ENCODE data around the gene DDN. TPM values are rescaled to one million over a fixed set of nuclear protein-coding genes. Genes with fewer than 3 reads are reported as not detected.

DDN gene
- total RNA-seq, 1 donor from 2014 or later, result not detected

DNA sequence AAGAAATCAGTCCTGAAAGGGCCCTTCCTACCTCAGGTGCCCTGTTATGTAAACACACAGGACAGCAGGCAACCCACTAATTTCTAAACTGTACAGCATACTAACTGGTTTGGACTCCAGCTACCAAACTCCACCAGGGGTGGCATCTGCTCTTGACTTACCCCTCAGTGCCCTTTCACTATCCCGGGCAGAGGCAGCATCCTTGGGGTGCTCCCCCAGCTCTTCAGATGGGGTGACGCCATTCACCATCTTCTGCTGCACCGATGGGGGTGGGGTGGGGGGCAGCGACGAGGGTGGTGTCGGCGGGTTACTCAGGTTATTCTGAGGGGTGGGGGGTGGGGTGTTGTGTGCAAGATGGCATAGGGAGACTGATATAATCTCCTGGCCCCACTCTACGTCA is 30.9 kb upstream of the DDN start:
- TF ChIP-seq, protein P1, sequence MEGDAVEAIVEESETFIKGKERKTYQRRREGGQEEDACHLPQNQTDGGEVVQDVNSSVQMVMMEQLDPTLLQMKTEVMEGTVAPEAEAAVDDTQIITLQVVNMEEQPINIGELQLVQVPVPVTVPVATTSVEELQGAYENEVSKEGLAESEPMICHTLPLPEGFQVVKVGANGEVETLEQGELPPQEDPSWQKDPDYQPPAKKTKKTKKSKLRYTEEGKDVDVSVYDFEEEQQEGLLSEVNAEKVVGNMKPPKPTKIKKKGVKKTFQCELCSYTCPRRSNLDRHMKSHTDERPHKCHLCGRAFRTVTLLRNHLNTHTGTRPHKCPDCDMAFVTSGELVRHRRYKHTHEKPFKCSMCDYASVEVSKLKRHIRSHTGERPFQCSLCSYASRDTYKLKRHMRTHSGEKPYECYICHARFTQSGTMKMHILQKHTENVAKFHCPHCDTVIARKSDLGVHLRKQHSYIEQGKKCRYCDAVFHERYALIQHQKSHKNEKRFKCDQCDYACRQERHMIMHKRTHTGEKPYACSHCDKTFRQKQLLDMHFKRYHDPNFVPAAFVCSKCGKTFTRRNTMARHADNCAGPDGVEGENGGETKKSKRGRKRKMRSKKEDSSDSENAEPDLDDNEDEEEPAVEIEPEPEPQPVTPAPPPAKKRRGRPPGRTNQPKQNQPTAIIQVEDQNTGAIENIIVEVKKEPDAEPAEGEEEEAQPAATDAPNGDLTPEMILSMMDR (IDR thresholded peaks at IDR 0.05), result no peak
- Histone ChIP-seq H3K27me3 (no peaks in the 10 kb centered on the region), H3K27ac (no peak overlapping the region), H3K9me3 (no peaks in the 10 kb centered on the region), H3K4me3 (no peak overlapping the region), H3K36me3 (peaks cover 75 to 87% of the 10 kb centered on the region in 2 donors), H3K4me1 (no peaks in the 10 kb centered on the region)
- intact Hi-C loops (cut with DNase I), result no loop called here
- DNase-seq (ENCODE audit: low spot score in 2 of 2), result no peak

DNA sequence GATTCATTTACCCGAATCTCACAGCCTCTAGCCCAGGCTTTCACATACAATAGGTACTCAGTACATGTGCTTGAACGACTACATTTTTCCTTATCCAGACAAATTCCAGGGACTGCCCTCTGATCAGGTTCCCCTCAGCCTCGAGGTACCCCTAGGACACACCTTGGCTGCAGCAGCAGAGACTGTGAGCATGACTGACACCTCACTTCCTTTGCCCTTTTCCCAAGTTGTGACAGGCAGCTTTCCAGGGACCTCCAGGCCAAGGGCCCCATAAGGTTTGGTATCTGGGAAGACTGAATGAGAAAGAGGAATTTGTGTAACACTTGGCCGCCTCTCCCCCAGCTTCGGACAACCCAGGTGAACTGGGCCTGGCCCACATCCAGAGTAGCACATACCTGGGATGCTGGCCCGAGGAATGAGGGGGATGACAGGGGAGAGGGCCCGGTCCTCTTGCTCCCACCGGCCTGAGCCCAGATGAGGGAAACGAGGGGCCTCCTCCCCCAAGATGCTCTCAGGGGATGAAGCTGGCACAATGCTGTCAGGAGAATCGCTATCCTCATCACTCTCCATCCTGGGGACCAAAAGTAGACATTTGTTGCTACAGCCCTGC is 29.6 kb upstream of the DDN start:
- H3K27ac ChIP-seq, result no peak overlapping the region
- H3K36me3 ChIP-seq, result peaks cover 75 to 87% of the 10 kb centered on the region in 2 donors
- H3K4me1 ChIP-seq, result no peaks in the 10 kb centered on the region
- no peaks in the 10 kb centered on the region for H3K27me3 ChIP-seq
- no peaks in the 10 kb centered on the region for H3K9me3 ChIP-seq
- TF ChIP-seq, protein P1 (IDR thresholded peaks at IDR 0.05), result no peak
- no peak for DNase-seq (ENCODE audit: low spot score in 2 of 2)
- intact Hi-C loops (cut with DNase I), result no loop called here
- no peak overlapping the region for H3K4me3 ChIP-seq

DNA sequence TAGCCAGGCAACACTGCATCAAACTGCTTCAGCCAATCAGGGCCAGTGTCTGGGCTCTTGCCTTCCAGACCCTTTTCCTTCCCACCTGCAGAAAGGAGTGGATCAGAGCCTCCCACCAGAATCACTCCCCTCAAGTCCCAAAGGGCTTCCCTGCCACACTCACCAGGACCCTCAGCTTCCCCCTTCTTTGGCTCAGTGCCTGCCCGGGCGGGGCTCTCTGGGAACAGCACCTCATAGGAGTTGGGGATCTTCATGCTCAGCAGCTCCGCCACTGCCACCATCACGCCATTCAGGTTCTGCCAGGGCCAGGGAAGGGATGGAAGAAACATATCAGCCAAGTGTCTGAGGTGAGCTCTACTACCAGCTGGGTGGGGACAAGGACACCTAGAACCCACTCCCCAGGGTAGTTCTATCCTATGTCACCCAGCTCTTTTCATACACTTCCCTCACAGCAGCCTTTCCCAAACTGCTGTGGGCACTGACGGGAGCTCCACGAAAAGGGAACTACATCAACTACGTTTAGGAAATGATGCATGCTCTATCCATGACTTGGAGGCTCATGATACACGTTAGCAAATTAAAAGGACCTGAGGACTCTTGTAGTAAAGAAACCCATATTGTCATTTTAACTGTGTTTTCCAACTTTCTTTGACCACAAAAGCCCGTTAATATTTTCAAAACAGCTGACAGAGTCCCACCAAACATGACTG is 28.8 kb upstream of the DDN start:
- Histone ChIP-seq H3K4me1 (no peaks in the 10 kb centered on the region), H3K9me3 (no peaks in the 10 kb centered on the region), H3K27ac (no peak overlapping the region), H3K36me3 (peaks cover 75 to 87% of the 10 kb centered on the region in 2 donors), H3K27me3 (no peaks in the 10 kb centered on the region), H3K4me3 (no peak overlapping the region)
- intact Hi-C loops (cut with DNase I), result no loop called here
- DNase-seq (ENCODE audit: low spot score in 2 of 2), result no peak
- TF ChIP-seq, protein P1 (IDR thresholded peaks at IDR 0.05), result no peak

DNA sequence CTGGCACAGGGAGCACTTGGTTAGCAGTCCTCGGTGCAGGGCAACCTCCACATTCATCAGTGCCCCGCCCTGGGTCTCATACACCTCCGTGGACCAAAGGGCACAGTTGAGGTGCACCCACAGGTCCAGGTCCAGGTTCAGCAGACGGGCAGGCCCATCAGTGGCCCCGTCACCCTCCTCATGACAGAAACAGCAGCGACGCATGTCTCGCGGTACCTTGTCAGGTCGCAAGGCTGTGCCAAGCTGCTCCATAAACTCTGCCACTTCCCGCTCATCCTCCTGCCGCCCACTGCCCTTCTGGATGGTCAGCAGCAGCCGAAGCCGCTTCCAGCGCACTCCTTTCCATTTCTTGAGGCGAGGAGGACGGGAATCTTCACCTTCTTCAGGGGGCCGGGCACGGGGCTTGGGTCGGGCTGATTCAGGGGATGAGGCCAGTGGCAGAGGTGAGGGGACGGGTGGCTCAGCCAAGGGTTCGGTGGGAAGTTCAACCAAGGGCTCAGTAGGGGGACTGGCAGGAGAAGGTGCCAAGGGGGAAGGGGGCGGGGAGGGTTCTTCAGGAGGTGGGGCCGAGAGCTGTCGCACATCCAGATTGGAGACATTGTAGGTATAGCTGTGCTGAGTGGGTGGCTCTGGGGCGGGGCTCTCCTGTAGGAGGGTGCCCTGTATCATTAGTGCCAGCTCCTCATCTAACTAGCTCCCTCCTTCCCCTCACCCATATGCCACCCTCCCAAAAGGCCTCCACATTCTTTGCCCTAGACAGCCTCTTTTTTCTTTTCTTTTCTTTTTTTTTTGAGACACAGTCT is 27.7 kb upstream of the DDN start:
- Histone ChIP-seq H3K36me3 (peaks cover 75 to 87% of the 10 kb centered on the region in 2 donors), H3K4me1 (no peaks in the 10 kb centered on the region), H3K4me3 (no peak overlapping the region), H3K9me3 (no peaks in the 10 kb centered on the region), H3K27ac (no peak overlapping the region), H3K27me3 (no peaks in the 10 kb centered on the region)
- no peak for DNase-seq (ENCODE audit: low spot score in 2 of 2)
- intact Hi-C loops (cut with DNase I), result no loop called here
- TF ChIP-seq, protein P1 (IDR thresholded peaks at IDR 0.05), result no peak

DNA sequence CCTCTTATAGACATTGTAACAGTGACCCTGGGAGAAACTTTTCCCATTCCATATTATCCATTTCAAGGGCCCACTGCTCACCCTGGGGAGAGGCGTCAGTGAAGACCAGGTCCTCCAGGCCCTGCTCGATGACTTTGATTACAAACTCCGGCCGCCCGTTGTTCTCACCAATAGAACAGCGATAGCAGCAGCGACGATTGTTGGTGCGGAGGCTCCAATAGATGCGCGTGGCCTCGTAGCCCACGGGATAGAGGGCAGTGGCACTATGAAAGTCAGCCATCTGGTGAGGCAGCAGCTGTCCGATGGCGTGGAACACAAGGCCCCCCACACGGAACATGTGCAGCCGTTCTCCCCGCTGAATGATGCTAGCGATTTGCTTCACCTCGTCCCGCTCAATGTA is 26.9 kb upstream of the DDN start:
- Histone ChIP-seq H3K27me3 (no peaks in the 10 kb centered on the region), H3K9me3 (no peaks in the 10 kb centered on the region), H3K4me1 (no peaks in the 10 kb centered on the region), H3K36me3 (peaks cover 76 to 87% of the 10 kb centered on the region in 2 donors), H3K27ac (no peak overlapping the region), H3K4me3 (no peak overlapping the region)
- no peak for DNase-seq (ENCODE audit: low spot score in 2 of 2)
- TF ChIP-seq, protein P1 (IDR thresholded peaks at IDR 0.05), result no peak
- intact Hi-C loops (cut with DNase I), result no loop called here

Measured in ascending aorta (tissue), 2 donors.